Measurements from ENCODE around the gene KRTAP5-2. TPM values are rescaled to one million over a fixed set of nuclear protein-coding genes. Genes with fewer than 3 reads are reported as not detected.

The KRTAP5-2 gene
- total RNA-seq, 2 donors from 2014 or later, result not detected

GRCh38 chr11:1556278-1556902 lies 41.7 kb downstream of the KRTAP5-2 start:
- DNase-seq, result peak; percentile 69
- peaks cover 14% of the 10 kb centered on the region for H3K27me3 ChIP-seq (ENCODE audit: control insufficient read depth, insufficient read depth, low read length, poor library complexity, severe bottlenecking)
- no peak overlapping the region for H3K27ac ChIP-seq (ENCODE audit: low read depth, low read length)
- H3K9me3 ChIP-seq (ENCODE audit: control insufficient read depth, low read length), result no peaks in the 10 kb centered on the region
- H3K4me1 ChIP-seq (ENCODE audit: control insufficient read depth, insufficient read depth, low read length), result no peaks in the 10 kb centered on the region
- no peaks in the 10 kb centered on the region for H3K9me3 Mint-ChIP-seq
- H3K4me3 ChIP-seq (ENCODE audit: low read length), result no peak overlapping the region
- no peak overlapping the region for H3K9ac ChIP-seq (ENCODE audit: extremely low read depth, low read length, poor library complexity, severe bottlenecking)
- H3K36me3 Mint-ChIP-seq (ENCODE audit: low read depth), result peaks cover 5% of the 10 kb centered on the region
- H3K4me3 Mint-ChIP-seq, result no peak overlapping the region
- no peaks in the 10 kb centered on the region for H3K36me3 ChIP-seq (ENCODE audit: control insufficient read depth, insufficient read depth, low read length)
- H3K4me1 Mint-ChIP-seq, result peaks cover 3% of the 10 kb centered on the region
- no peak for TF ChIP-seq CTCF (conservative IDR thresholded peaks at IDR 0.05)
- WGBS, 2 experiments (ENCODE audit: insufficient coverage in 1 of 2, insufficient read length in 1 of 2), result 77 to 81% methylated on average over 20 to 62 of the region's 63 CpGs
- H3K27ac Mint-ChIP-seq, result no peak overlapping the region
- peaks cover 22% of the 10 kb centered on the region for H3K27me3 Mint-ChIP-seq (ENCODE audit: insufficient read depth)

GRCh38 chr11:1555713-1556153 lies 42.4 kb downstream of the KRTAP5-2 start:
- Histone ChIP-seq H3K4me1 (ENCODE audit: control insufficient read depth, insufficient read depth, low read length) (no peaks in the 10 kb centered on the region), H3K9me3 (ENCODE audit: control insufficient read depth, low read length) (no peaks in the 10 kb centered on the region), H3K27me3 (ENCODE audit: control insufficient read depth, insufficient read depth, low read length, poor library complexity, severe bottlenecking) (peaks cover 14% of the 10 kb centered on the region), H3K4me3 (ENCODE audit: low read length) (no peak overlapping the region), H3K27ac (ENCODE audit: low read depth, low read length) (no peak overlapping the region), H3K36me3 (ENCODE audit: control insufficient read depth, insufficient read depth, low read length) (no peaks in the 10 kb centered on the region), H3K9ac (ENCODE audit: extremely low read depth, low read length, poor library complexity, severe bottlenecking) (no peak overlapping the region)
- H3K27me3 Mint-ChIP-seq (ENCODE audit: insufficient read depth), result peaks cover 22% of the 10 kb centered on the region
- H3K36me3 Mint-ChIP-seq (ENCODE audit: low read depth), result peaks cover 5% of the 10 kb centered on the region
- H3K27ac Mint-ChIP-seq, result no peak overlapping the region
- DNase-seq, result peak; percentile 54
- no peak for TF ChIP-seq CTCF (conservative IDR thresholded peaks at IDR 0.05)
- H3K4me1 Mint-ChIP-seq, result peaks cover 3% of the 10 kb centered on the region
- H3K9me3 Mint-ChIP-seq, result no peaks in the 10 kb centered on the region
- H3K4me3 Mint-ChIP-seq, result no peak overlapping the region
- WGBS, 2 experiments (ENCODE audit: insufficient coverage in 1 of 2, insufficient read length in 1 of 2), result 88% methylated on average over 6 of the region's 9 CpGs; no CpG with 5 or more reads in 1 of the 2 experiments

GRCh38 chr11:1554981-1555712 lies 42.9 kb downstream of the KRTAP5-2 start:
- H3K27me3 Mint-ChIP-seq (ENCODE audit: insufficient read depth), result peaks cover 25% of the 10 kb centered on the region
- no peak overlapping the region for H3K9ac ChIP-seq (ENCODE audit: extremely low read depth, low read length, poor library complexity, severe bottlenecking)
- H3K4me1 Mint-ChIP-seq, result peaks cover 3% of the 10 kb centered on the region
- TF ChIP-seq CTCF (conservative IDR thresholded peaks at IDR 0.05), result peak; percentile 41
- H3K36me3 Mint-ChIP-seq (ENCODE audit: low read depth), result peaks cover 5% of the 10 kb centered on the region
- H3K27me3 ChIP-seq (ENCODE audit: control insufficient read depth, insufficient read depth, low read length, poor library complexity, severe bottlenecking), result peaks cover 17% of the 10 kb centered on the region
- no peaks in the 10 kb centered on the region for H3K36me3 ChIP-seq (ENCODE audit: control insufficient read depth, insufficient read depth, low read length)
- peak; percentile 39 for DNase-seq
- no peaks in the 10 kb centered on the region for H3K9me3 ChIP-seq (ENCODE audit: control insufficient read depth, low read length)
- H3K4me3 Mint-ChIP-seq, result no peak overlapping the region
- H3K27ac ChIP-seq (ENCODE audit: low read depth, low read length), result no peak overlapping the region
- no peaks in the 10 kb centered on the region for H3K4me1 ChIP-seq (ENCODE audit: control insufficient read depth, insufficient read depth, low read length)
- whole genome bisulfite sequencing, 2 experiments (ENCODE audit: insufficient coverage in 1 of 2, insufficient read length in 1 of 2), result 83 to 90% methylated on average over 2 to 13 of the region's 13 CpGs
- H3K27ac Mint-ChIP-seq, result no peak overlapping the region
- H3K9me3 Mint-ChIP-seq, result no peaks in the 10 kb centered on the region
- no peak overlapping the region for H3K4me3 ChIP-seq (ENCODE audit: low read length)

Data from endodermal cell (in vitro differentiated cells).